NCI-H1105 (cell line): ENCODE data around the gene SRC.

Source experiments
- DNase-seq: peaks from one replicate; lab custom pipeline; 2025; lab: John Stamatoyannopoulos, UW

SRC gene

GRCh38 chr20:37315021-37315451 lies 30.9 kb upstream of the SRC start:
- DNase-seq = no peak

GRCh38 chr20:37315452-37316110 lies 30.4 kb upstream of the SRC start:
- no peak for DNase-seq

GRCh38 chr20:37316116-37316774 lies 29.7 kb upstream of the SRC start:
- DNase-seq = no peak

- DNase-seq = no peak
Observed at GRCh38 chr20:37316775-37317170, 29.2 kb upstream of the SRC start.

GRCh38 chr20:37317316-37317715 lies 28.6 kb upstream of the SRC start:
- no peak for DNase-seq

- no peak for DNase-seq
Observed at GRCh38 chr20:37317994-37318640, 27.8 kb upstream of the SRC start.

GRCh38 chr20:37319151-37319671 lies 26.7 kb upstream of the SRC start:
- no peak for DNase-seq

- DNase-seq = no peak
Observed at GRCh38 chr20:37323985-37324384, 22.0 kb upstream of the SRC start.

- no peak for DNase-seq
Observed at GRCh38 chr20:37325206-37325605, 20.7 kb upstream of the SRC start.

GRCh38 chr20:37326666-37327065 lies 19.3 kb upstream of the SRC start:
- no peak for DNase-seq

- no peak for DNase-seq
Observed at GRCh38 chr20:37327748-37328147, 18.2 kb upstream of the SRC start.

GRCh38 chr20:37328149-37328945 lies 17.6 kb upstream of the SRC start:
- no peak for DNase-seq

GRCh38 chr20:37329481-37330165 lies 16.3 kb upstream of the SRC start:
- no peak for DNase-seq

- no peak for DNase-seq
Observed at GRCh38 chr20:37330316-37330715, 15.6 kb upstream of the SRC start.

GRCh38 chr20:37331060-37331857 lies 14.7 kb upstream of the SRC start:
- no peak for DNase-seq

GRCh38 chr20:37333130-37333847 lies 12.7 kb upstream of the SRC start:
- DNase-seq = no peak

GRCh38 chr20:37333848-37334318 lies 12.1 kb upstream of the SRC start:
- DNase-seq = no peak

- no peak for DNase-seq
Observed at GRCh38 chr20:37334450-37334849, 11.5 kb upstream of the SRC start.

GRCh38 chr20:37335642-37336368 lies 10.1 kb upstream of the SRC start:
- no peak for DNase-seq
